Right lobe of liver (tissue), 4 donors: ENCODE results near the gene BACH2.
A peak's percentile ranks its signal among the peaks of the same experiment; 100 is the strongest.

Source experiments
- CTCF ChIP-seq, 4 donors: fragments of 200-600 bp in 3 of 4; fragments of 450-650 bp in 1 of 4; IDR thresholded peaks; one replicate each; pipeline versions ENCODE4 v1.5.1 to v1.8.0; 2016 to 2022; ENCODE audit warnings: antibody characterized with exemption in 4 of 4, mild to moderate bottlenecking in 2 of 4
- POLR2A ChIP-seq: fragments of 450-650 bp; IDR thresholded peaks from one replicate; pipeline ENCODE4 v1.6.1; 2017; ENCODE audit warnings: antibody characterized with exemption, mild to moderate bottlenecking
- donor health status: DM: no; HTN: no; CAD: no.
- donor health status: DM: no; HTN: no; CAD: no.
- donor health status: DM: no; HTN: yes; CAD: no.

DNA sequence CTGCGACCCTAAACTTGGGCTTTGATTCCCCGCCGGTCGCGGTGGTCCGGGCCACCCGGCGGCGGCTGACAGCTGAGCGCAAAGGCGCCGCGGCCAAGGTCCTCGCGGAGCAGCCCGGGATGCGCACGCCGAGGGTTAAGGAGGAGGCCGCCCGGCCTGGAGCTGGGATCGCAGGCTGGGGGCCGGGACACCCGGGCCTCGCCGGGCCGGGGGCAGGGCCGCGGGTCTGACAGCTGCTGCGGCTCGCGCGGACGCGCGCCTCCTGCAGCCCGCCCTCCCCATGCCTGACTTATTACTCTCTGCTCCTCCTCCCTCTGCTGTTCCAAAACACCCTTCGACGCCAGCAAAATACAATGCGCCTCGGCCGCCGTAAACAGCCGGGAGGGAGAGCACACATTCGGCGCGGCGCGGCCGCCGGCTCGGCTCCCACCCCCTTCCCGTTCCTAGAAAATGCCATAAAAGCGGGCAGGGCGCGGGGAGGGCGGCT is 746 bp downstream of the BACH2 start:
- peak in 2 of 4 donors; percentile 15 to 24 for TF ChIP-seq CTCF (IDR thresholded peaks at IDR 0.05)
- TF ChIP-seq POLR2A = peak; percentile 68
